DMS79 treated with DMSO at 0.1 percent for 48 hours (cell line): ENCODE measurements around the gene PRDM8.
"Not testable (repeated sequence)": the region's sequence is repeated elsewhere in the genome, so short reads cannot be mapped to it uniquely, and the experiment has no call there.

Source experiments
- DNase-seq: peaks from one replicate; lab custom pipeline; 2025; lab: John Stamatoyannopoulos, UW

PRDM8 gene

GRCh38 chr4:80196922-80197573 is at the start of gene PRDM8:
Gene PRDM8, plus strand, starts transcription at chr4:80197503. Its CDS starts 2,578 bp downstream, at chr4:80200081.
- DNase-seq: peak; percentile 1

- DNase-seq: no peak
These were observed 46.7 kb upstream of the PRDM8 start for GRCh38 chr4:80150387-80151180.

- DNase-seq: no peak
These were observed 45.3 kb upstream of the PRDM8 start for GRCh38 chr4:80151981-80152380.

- DNase-seq: no peak
These were observed 43.3 kb upstream of the PRDM8 start for GRCh38 chr4:80153874-80154544.

- DNase-seq: no peak
These were observed 42.8 kb upstream of the PRDM8 start for GRCh38 chr4:80154545-80154933.

GRCh38 chr4:80155316-80155982 is 41.9 kb upstream of the PRDM8 start:
- no peak for DNase-seq

GRCh38 chr4:80156410-80156809 is 40.9 kb upstream of the PRDM8 start:
- no peak for DNase-seq

GRCh38 chr4:80161413-80162058 is 35.8 kb upstream of the PRDM8 start:
- DNase-seq: no peak

- DNase-seq: no peak
These were observed 34.9 kb upstream of the PRDM8 start for GRCh38 chr4:80162418-80162817.

GRCh38 chr4:80165855-80166254 is 31.4 kb upstream of the PRDM8 start:
- DNase-seq: no peak

- no peak for DNase-seq
These were observed 26.1 kb upstream of the PRDM8 start for GRCh38 chr4:80171251-80171650.

- DNase-seq: no peak
These were observed 25.6 kb upstream of the PRDM8 start for GRCh38 chr4:80171656-80172055.

- no peak for DNase-seq
These were observed 25.1 kb upstream of the PRDM8 start for GRCh38 chr4:80172203-80172602.

GRCh38 chr4:80173401-80173800 is 23.9 kb upstream of the PRDM8 start:
- DNase-seq: no peak

GRCh38 chr4:80173841-80174240 is 23.5 kb upstream of the PRDM8 start:
- DNase-seq: no peak

GRCh38 chr4:80177793-80178192 is 19.5 kb upstream of the PRDM8 start:
- not testable (repeated sequence) for DNase-seq

- no peak for DNase-seq
These were observed 18.3 kb upstream of the PRDM8 start for GRCh38 chr4:80178964-80179363.

GRCh38 chr4:80179637-80180161 is 17.6 kb upstream of the PRDM8 start:
- no peak for DNase-seq

GRCh38 chr4:80180743-80181142 is 16.6 kb upstream of the PRDM8 start:
- DNase-seq: no peak

- DNase-seq: no peak
These were observed 15.0 kb upstream of the PRDM8 start for GRCh38 chr4:80182237-80182866.
